A673 (cell line): Measurements from ENCODE around the gene JCAD. TPM values are rescaled to one million over a fixed set of nuclear protein-coding genes. Genes with fewer than 3 reads are reported as not detected.

Experiments
- BruUV-seq: library from RNA; stranded (reverse); fragments of 400-500 nt; replicated peaks from 2 replicates; lab custom pipeline; 2021; lab: Mats Ljungman, UMichigan
- CTCF ChIA-PET: fragments of 300-600 bp; sonication (Branson Sonifier 250); formaldehyde crosslinking; loops from one replicate; lab custom pipeline; 2022; ENCODE audit warnings: antibody characterized with exemption; lab: Charles Lee
- POLR2A ChIA-PET: fragments of 300-600 bp; sonication (Branson Sonifier 250); formaldehyde crosslinking; loops from one replicate; lab custom pipeline; 2022; ENCODE audit warnings: antibody characterized with exemption; ENCODE audit not compliant: low non-redundant PET; lab: Charles Lee
- DNase-seq: peaks from one replicate; pipeline ENCODE4 v3.0.0-alpha.2; 2015; ENCODE audit warnings: low spot score
- H3K27ac ChIP-seq: fragments of 200-600 bp; sonication (generic); 2 replicates; pipeline ENCODE4 v1.5.1; 2016; ENCODE audit warnings: mixed run types, low read depth, mild to moderate bottlenecking, mixed read lengths, antibody characterized with exemption, low read length; ENCODE audit not compliant: poor library complexity, severe bottlenecking
- H3K27me3 ChIP-seq: fragments of 200-600 bp; sonication (generic); replicated peaks from 2 replicates; pipeline ENCODE4 v1.6.1; 2017; ENCODE audit warnings: mixed run types, low read depth, mild to moderate bottlenecking, mixed read lengths, antibody characterized with exemption, low read length; ENCODE audit not compliant: insufficient read depth, poor library complexity
- H3K36me3 ChIP-seq: fragments of 200-600 bp; sonication (generic); 2 replicates; pipeline ENCODE4 v1.6.1; 2016; ENCODE audit warnings: mixed run types, mild to moderate bottlenecking, mixed read lengths, antibody characterized with exemption, low read length; ENCODE audit not compliant: insufficient read depth, poor library complexity, severe bottlenecking
- H3K4me1 ChIP-seq: fragments of 200-600 bp; sonication (generic); 2 replicates; pipeline ENCODE4 v1.6.1; 2017; ENCODE audit warnings: mixed run types, mild to moderate bottlenecking, mixed read lengths, antibody characterized with exemption, low read length; ENCODE audit not compliant: insufficient read depth, poor library complexity, severe bottlenecking
- H3K4me3 ChIP-seq: fragments of 200-600 bp; sonication (generic); 2 replicates; pipeline ENCODE4 v1.5.1; 2016; ENCODE audit warnings: low read depth, mixed run types, mild to moderate bottlenecking, mixed read lengths, low read length; ENCODE audit not compliant: poor library complexity, severe bottlenecking
- H3K9me3 ChIP-seq: fragments of 200-600 bp; sonication (generic); 2 replicates; pipeline ENCODE4 v1.6.1; 2016; ENCODE audit warnings: mixed run types, low read depth, mild to moderate bottlenecking, mixed read lengths, antibody characterized with exemption, low read length; ENCODE audit not compliant: poor library complexity, severe bottlenecking
- EZH2 ChIP-seq: fragments of 200-600 bp; sonication (generic); IDR thresholded peaks from 2 replicates; pipeline ENCODE4 v1.6.1; 2017; ENCODE audit warnings: borderline replicate concordance, low read depth, mild to moderate bottlenecking, mixed read lengths, antibody characterized with exemption, low read length; ENCODE audit not compliant: poor library complexity, severe bottlenecking
- intact Hi-C: fragments of 100-400 bp; cut with micrococcal nuclease; formaldehyde crosslinking; loops from one replicate; pipeline ENCODE4 v1.10.0; 2022; ENCODE audit not compliant: unreplicated experiment
- total RNA-seq: library from RNA; stranded (reverse); gene quantifications from 2 replicates; pipeline ENCODE4 v1.2.3, GENCODE V29; 2021
- TF ChIP-seq, protein P1 (sequence below): fragments of 300-800, 200-600 bp; sonication (generic); conservative IDR thresholded peaks from 2 replicates; pipeline ENCODE4 v1.5.1; 2017; ENCODE audit warnings: low read depth, mild to moderate bottlenecking, antibody characterized with exemption, low read length, moderate library complexity, mixed read lengths

Gene JCAD
- total RNA-seq, 1 experiment from 2014 or later, result 65.8 TPM

- no peak overlapping the region for H3K4me3 ChIP-seq
- no peaks in the 10 kb centered on the region for H3K36me3 ChIP-seq
- BruUV-seq, result no TSS peak
- H3K27ac ChIP-seq, result peak overlapping the region; percentile 96
- intact Hi-C loops, result no loop called here
- no peaks in the 10 kb centered on the region for H3K9me3 ChIP-seq
- ChIA-PET POLR2A (no interaction called here), CTCF (no interaction called here)
- DNase-seq, result no peak
- no peak for TF ChIP-seq EZH2
- TF ChIP-seq, protein P1, sequence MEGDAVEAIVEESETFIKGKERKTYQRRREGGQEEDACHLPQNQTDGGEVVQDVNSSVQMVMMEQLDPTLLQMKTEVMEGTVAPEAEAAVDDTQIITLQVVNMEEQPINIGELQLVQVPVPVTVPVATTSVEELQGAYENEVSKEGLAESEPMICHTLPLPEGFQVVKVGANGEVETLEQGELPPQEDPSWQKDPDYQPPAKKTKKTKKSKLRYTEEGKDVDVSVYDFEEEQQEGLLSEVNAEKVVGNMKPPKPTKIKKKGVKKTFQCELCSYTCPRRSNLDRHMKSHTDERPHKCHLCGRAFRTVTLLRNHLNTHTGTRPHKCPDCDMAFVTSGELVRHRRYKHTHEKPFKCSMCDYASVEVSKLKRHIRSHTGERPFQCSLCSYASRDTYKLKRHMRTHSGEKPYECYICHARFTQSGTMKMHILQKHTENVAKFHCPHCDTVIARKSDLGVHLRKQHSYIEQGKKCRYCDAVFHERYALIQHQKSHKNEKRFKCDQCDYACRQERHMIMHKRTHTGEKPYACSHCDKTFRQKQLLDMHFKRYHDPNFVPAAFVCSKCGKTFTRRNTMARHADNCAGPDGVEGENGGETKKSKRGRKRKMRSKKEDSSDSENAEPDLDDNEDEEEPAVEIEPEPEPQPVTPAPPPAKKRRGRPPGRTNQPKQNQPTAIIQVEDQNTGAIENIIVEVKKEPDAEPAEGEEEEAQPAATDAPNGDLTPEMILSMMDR, result no peak
- no peaks in the 10 kb centered on the region for H3K27me3 ChIP-seq
- peaks cover 56% of the 10 kb centered on the region for H3K4me1 ChIP-seq
Measured at GRCh38 chr10:30075481-30075880, 16.1 kb upstream of the JCAD start.

GRCh38 chr10:30074933-30075332, 15.5 kb upstream of the JCAD start:
- no peak overlapping the region for H3K4me3 ChIP-seq
- POLR2A ChIA-PET, result no interaction called here
- no TSS peak for BruUV-seq
- intact Hi-C loops, result no loop called here
- no peak for DNase-seq
- no peaks in the 10 kb centered on the region for H3K9me3 ChIP-seq
- peaks cover 62% of the 10 kb centered on the region for H3K4me1 ChIP-seq
- no peaks in the 10 kb centered on the region for H3K27me3 ChIP-seq
- peak overlapping the region; percentile 96 for H3K27ac ChIP-seq
- TF ChIP-seq, protein P1, result no peak
- TF ChIP-seq EZH2, result no peak
- CTCF ChIA-PET, result no interaction called here
- H3K36me3 ChIP-seq, result no peaks in the 10 kb centered on the region

- Histone ChIP-seq H3K36me3 (no peaks in the 10 kb centered on the region), H3K4me3 (no peak overlapping the region), H3K4me1 (peaks cover 68% of the 10 kb centered on the region), H3K27me3 (no peaks in the 10 kb centered on the region), H3K9me3 (no peaks in the 10 kb centered on the region), H3K27ac (peak overlapping the region; percentile 96)
- TF ChIP-seq EZH2, result no peak
- TF ChIP-seq, protein P1, result no peak
- intact Hi-C loops, result no loop called here
- BruUV-seq, result TSS peak; percentile 78
- ChIA-PET POLR2A (interaction anchor here (0.6 to 0.8 kb wide), 2 partner anchors 12 to 644 kb away, joined by 3 read pairs; no protein-coding TSS in a partner anchor), CTCF (interaction anchor here (1.0 to 1.5 kb wide), 2 partner anchors 24 to 167 kb away, joined by 3 to 4 read pairs; no protein-coding TSS in a partner anchor)
- no peak for DNase-seq
Measured at GRCh38 chr10:30074090-30074489, 14.7 kb upstream of the JCAD start.
